DMS 273 treated with DMSO at 0.1 percent for 48 hours (cell line): ENCODE results near the gene HOXD3.

Source experiments
- DNase-seq: peaks from one replicate; lab custom pipeline; 2025; lab: John Stamatoyannopoulos, UW

Gene HOXD3

DNA sequence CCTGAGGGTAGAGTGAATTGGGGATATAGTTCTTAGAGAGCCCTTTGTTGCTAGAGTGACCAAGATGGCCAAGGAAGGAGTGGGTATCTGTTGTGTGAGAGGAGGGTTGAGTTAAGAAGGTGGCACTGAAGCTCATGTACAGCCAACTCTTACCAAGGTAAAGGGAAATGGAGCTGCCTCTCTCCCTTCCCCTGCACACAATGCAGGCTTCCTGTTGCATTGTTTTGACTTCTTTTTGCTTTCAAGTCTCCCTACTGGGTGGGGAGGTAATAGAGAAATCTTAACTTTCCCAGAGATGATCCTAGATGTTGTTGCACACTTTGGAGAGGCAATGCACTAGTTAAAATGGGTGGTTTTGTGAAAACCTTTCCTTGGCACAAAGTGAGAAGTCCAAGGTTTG lies 55.2 kb downstream of the HOXD3 start:
- no peak for DNase-seq

GRCh38 chr2:176213406-176213805 lies 56.3 kb downstream of the HOXD3 start:
- DNase-seq: no peak
